Kidney epithelial cell (primary cell): ENCODE measurements around the gene GRAP2. TPM values are rescaled to one million over a fixed set of nuclear protein-coding genes. Genes with fewer than 3 reads are reported as not detected.

Experiments
- DNase-seq: peaks from one replicate; pipeline ENCODE4 v3.0.0-alpha.2; 2010; ENCODE audit warnings: low read depth
- H3K27me3 ChIP-seq: 2 replicates; pipeline ENCODE4 v1.6.0; 2011; ENCODE audit warnings: low read length; ENCODE audit not compliant: control insufficient read depth, insufficient read depth
- H3K36me3 ChIP-seq: 2 replicates; pipeline ENCODE4 v1.5.1; 2011; ENCODE audit warnings: low read length; ENCODE audit not compliant: control insufficient read depth, insufficient read depth
- H3K4me3 ChIP-seq: 2 replicates; pipeline ENCODE4 v1.5.1; 2011; ENCODE audit warnings: low read depth, mild to moderate bottlenecking, control low read depth, low read length
- CTCF ChIP-seq: IDR thresholded peaks from 2 replicates; pipeline ENCODE4 v1.5.1; 2011; ENCODE audit warnings: mild to moderate bottlenecking, moderate library complexity, low read length, control low read depth, inconsistent platforms; ENCODE audit not compliant: insufficient read depth, poor library complexity, severe bottlenecking
- total RNA-seq: library from RNA; depleted of rRNA; stranded (reverse); fragments of >200 nt; gene quantifications from 2 replicates; pipeline ENCODE4 v1.2.3, GENCODE V29; 2015

The GRAP2 gene
- total RNA-seq, 1 donor from 2014 or later: not detected

GRCh38 chr22:39925273-39925672, 24.4 kb downstream of the GRAP2 start:
- H3K36me3 ChIP-seq: no peaks in the 10 kb centered on the region
- TF ChIP-seq CTCF: no peak
- no peak for DNase-seq
- H3K27me3 ChIP-seq: peaks cover 25% of the 10 kb centered on the region
- no peak overlapping the region for H3K4me3 ChIP-seq

DNA sequence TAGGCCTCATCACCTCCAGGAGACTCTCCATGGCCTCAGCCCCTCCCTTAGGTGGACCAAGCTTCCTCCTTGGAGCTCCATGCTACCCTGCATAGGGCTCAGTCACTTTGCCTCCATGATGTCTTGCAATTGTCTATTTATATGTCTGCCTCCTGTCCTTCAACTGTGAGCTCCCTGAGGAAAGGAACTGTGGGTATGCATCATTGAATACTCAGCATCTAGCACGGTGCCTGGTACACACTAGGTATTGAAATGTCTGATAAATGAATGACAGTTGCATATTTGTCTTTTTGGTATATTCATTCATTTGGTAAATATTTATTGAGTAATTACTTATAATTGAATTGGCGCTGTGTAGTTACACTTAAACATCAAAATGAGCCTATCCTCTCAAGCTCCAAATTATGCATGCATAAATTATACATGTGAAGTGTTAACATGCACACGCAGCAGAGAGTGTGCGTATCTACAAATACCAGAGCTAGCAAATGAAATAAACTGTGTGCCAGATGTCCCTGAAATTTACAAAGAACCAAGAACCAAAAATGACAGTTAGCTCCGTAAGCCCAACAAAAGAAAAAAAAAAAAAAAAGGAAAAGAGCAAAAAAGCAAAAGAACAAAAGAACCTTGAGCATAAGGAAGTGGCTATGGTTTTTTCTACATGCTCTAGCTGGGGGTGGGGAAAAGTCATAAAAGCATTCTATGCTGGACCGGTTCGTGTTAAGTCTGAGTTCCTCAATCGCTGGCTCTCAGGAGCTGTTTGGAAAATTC, 25.2 kb downstream of the GRAP2 start:
- no peak for TF ChIP-seq CTCF
- DNase-seq: no peak
- no peak overlapping the region for H3K4me3 ChIP-seq
- peaks cover 28% of the 10 kb centered on the region for H3K27me3 ChIP-seq
- no peaks in the 10 kb centered on the region for H3K36me3 ChIP-seq

- no peak for TF ChIP-seq CTCF
- H3K27me3 ChIP-seq: peaks cover 31% of the 10 kb centered on the region
- no peak for DNase-seq
- H3K36me3 ChIP-seq: no peaks in the 10 kb centered on the region
- no peak overlapping the region for H3K4me3 ChIP-seq
Measured at GRCh38 chr22:39926753-39927152, 25.9 kb downstream of the GRAP2 start.

DNA sequence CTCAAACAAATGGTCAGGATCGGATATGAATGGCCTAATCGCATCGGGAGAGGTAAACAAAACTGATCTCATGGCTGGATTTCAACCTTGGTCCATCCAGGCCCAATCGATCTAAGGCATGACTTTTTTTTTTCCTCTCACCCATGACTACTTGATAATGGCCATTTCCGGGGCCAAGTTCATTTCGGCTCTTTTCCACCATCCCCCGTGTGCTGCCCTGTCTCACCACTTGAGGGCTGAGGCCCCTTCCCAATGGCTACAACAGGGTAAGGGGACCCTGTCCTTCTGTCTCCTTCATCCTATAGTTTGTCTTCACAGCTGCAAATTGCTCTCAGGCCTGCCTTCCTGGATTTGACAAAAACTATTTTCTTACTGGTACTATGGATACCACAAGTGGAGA, 26.7 kb downstream of the GRAP2 start:
- no peak for TF ChIP-seq CTCF
- Histone ChIP-seq H3K4me3 (no peak overlapping the region), H3K36me3 (no peaks in the 10 kb centered on the region), H3K27me3 (peaks cover 29% of the 10 kb centered on the region)
- no peak for DNase-seq

DNA sequence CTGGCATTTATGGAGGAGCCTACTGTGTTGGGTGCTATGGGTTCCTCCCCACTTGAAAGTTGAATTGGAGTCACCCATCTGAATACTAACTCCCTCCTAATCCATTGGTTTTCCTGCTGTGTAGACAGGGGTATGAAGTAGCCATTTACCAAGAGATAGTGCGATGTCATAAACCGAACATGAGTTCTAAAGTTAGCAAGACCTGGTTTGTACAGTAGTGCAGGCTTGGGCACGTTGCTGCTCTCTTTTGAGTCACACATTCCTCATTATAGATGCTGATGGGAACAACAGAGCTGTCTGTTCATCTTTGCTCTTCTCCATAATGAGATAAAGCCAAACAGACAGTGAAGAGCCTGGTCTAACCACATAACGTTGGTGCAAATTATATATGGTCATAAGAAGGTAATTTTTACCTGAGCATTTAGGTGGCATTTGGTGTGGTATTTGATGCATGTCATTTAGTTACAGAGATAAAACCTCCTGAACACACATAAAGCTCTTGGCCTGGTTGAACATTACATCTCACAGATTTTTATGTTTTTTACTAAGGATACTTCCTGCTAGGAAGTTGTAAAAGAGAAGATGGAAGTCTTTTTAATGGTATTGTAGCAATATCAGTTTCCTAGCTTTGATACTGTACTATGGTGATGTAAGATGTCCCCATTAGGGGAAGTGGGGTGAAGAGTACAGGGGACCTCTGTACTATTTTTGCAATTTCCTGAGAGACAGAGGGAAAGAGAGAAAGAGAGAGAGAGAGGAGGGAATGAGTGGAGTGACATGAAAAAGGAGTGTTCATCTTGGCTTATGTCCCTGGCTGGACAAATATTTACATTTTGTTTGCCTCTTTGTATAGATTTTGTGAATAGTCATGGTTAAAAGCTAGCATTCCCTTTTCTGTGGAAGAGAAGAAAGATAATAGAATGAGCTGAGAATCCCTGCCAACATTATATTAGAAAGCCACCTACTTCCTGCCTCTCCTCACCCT, 27.9 kb downstream of the GRAP2 start:
- TF ChIP-seq CTCF: no peak
- H3K27me3 ChIP-seq: peaks cover 30% of the 10 kb centered on the region
- no peak for DNase-seq
- H3K4me3 ChIP-seq: no peak overlapping the region
- no peaks in the 10 kb centered on the region for H3K36me3 ChIP-seq
